ENCODE data around the gene ID4.

- no peak for TF ChIP-seq CTCF (IDR thresholded peaks at IDR 0.05)
- no peak for TF ChIP-seq POLR2A (IDR thresholded peaks at IDR 0.05)
These were observed 14.9 kb downstream of the ID4 start for GRCh38 chr6:19852090-19852457.
